Measurements from ENCODE around the gene ORC3.

The ORC3 gene

DNA sequence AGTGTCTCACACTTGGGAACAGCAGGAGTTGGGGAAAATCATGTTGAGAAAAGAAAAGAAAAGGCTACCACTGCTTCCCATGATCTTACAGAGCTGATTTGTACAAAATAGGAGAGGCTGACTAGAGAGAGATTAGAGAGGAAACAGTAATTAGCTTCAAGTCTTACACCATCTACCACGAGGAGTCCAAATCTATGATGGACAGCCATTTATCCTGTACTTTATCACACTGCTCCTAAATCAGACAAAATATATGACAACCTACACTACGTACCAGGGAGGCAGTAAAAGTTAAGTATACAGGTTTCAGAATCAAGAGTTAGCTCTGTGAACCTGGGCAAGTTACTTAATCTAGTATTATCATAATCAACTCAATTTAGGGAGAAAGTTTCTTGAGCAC, 38.1 kb upstream of the ORC3 start:
- no peak overlapping the region for H3K4me3 ChIP-seq (replicated peaks; ENCODE audit: low read depth, low read length)
- TF ChIP-seq, protein P1, sequence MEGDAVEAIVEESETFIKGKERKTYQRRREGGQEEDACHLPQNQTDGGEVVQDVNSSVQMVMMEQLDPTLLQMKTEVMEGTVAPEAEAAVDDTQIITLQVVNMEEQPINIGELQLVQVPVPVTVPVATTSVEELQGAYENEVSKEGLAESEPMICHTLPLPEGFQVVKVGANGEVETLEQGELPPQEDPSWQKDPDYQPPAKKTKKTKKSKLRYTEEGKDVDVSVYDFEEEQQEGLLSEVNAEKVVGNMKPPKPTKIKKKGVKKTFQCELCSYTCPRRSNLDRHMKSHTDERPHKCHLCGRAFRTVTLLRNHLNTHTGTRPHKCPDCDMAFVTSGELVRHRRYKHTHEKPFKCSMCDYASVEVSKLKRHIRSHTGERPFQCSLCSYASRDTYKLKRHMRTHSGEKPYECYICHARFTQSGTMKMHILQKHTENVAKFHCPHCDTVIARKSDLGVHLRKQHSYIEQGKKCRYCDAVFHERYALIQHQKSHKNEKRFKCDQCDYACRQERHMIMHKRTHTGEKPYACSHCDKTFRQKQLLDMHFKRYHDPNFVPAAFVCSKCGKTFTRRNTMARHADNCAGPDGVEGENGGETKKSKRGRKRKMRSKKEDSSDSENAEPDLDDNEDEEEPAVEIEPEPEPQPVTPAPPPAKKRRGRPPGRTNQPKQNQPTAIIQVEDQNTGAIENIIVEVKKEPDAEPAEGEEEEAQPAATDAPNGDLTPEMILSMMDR (IDR thresholded peaks at IDR 0.05; ENCODE audit: low read length, missing control alignments) = no peak
- DNase-seq (ENCODE audit: low read depth) = no peak

DNA sequence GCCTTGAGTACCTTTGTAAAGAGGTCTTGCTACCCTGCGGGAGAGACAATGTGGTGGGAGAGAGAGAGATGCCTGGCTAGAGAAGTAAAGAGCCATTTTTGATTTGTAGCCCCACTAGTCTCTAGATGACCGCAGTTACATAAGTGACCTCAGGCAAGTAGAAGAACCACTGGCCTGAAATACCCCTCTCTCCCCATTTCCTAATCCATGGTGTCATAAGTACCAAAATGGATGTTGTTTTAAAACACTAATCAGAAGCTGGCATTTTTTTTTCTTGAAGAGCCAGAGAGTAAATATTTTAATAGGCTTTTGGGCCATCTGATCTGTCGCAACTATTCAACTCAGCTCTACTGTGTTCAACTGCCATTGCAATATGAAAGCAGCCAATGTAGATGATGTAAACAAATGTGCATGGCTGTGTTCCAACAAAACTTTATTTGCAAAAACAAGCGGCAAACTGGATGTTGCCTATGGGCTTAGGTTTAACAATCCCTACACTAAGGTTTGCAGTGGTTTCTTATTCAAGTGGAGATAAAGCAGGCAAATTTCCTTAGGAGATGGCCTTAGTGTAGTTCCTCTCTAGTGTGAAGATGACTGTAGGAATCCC, 36.7 kb upstream of the ORC3 start:
- DNase-seq (ENCODE audit: low read depth) = no peak
- no peak overlapping the region for H3K4me3 ChIP-seq (replicated peaks; ENCODE audit: low read depth, low read length)
- TF ChIP-seq, protein P1 (IDR thresholded peaks at IDR 0.05; ENCODE audit: low read length, missing control alignments) = no peak

DNA sequence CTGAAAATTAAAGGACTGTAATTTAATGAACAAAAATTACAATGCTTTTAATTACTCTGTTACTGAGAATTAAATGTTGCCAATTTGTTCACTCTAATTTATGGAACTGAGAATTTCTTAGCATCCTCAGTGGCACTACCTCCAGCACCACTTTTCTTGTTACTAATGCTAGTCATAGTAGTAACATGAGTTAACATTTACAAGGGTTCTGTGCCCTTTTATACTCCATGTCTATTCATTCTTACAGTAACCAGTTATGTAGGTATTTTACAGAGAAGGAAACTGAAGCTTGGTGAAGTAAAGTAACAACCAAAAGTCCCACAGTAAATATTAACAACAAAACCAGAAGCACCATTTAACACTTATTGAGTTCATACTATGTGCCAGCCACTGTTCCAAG, 34.4 kb upstream of the ORC3 start:
- TF ChIP-seq, protein P1 (IDR thresholded peaks at IDR 0.05; ENCODE audit: low read length, missing control alignments) = no peak
- no peak for DNase-seq (ENCODE audit: low read depth)
- no peak overlapping the region for H3K4me3 ChIP-seq (replicated peaks; ENCODE audit: low read depth, low read length)

DNA sequence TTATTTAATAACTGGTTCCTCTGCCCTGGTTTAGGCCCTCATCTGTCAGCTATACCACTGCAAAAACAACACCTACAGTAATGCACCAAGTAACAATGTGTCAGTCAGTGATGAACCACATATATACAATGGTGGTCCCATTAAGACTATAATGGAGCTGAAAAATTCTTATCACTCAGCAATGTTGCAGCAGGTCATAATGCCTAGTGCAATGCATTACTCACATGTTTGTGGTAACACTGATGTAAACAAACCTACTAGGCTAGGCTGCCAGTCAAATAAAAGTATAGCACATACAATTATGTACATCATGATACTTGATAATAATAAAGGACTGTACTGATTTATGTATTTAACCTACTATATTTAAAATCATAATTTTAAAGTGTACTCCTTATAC, 31.5 kb upstream of the ORC3 start:
- DNase-seq (ENCODE audit: low read depth) = no peak
- TF ChIP-seq, protein P1 (IDR thresholded peaks at IDR 0.05; ENCODE audit: low read length, missing control alignments) = no peak
- H3K4me3 ChIP-seq (replicated peaks; ENCODE audit: low read depth, low read length) = no peak overlapping the region

DNA sequence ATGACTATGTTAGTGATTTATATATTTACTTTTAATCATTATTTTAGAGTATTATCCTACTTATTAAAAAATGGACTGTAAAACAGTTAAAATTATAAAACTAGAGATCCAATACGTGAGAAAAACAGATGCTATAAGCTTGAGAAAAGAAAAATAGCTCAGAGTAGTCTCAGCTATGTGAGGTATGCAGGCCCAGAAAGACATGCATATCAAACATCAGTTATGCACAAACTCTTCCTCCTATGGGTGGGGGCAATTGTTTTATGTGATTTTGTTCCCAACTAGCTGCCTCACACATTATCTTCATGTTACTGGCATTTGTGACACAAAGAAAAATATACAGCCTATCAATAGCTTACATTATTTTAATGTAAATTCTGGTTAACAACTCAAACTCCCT, 28.9 kb upstream of the ORC3 start:
- TF ChIP-seq, protein P1 (IDR thresholded peaks at IDR 0.05; ENCODE audit: low read length, missing control alignments) = no peak
- H3K4me3 ChIP-seq (replicated peaks; ENCODE audit: low read depth, low read length) = no peak overlapping the region

DNA sequence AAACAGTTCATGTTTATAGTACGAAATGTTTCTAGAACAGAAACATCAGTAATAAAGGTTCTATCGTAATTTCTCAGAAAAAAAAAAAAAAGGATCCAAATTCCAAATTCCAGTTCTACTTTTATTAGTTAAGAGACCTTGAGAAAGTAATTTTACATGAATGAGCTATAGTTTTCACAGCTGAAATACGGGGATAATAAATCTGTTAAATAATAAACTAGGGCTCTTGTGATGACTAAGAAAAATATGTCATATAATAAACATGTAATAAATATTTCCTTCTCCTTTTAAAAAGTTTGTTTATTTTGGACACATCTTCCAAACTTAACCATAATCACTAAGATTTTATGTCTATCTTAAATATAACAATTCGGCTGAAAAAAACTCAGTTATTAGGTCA, 17.9 kb upstream of the ORC3 start:
- H3K4me3 ChIP-seq (replicated peaks; ENCODE audit: low read depth, low read length) = no peak overlapping the region
- no peak for DNase-seq (ENCODE audit: low read depth)
- TF ChIP-seq, protein P1 (IDR thresholded peaks at IDR 0.05; ENCODE audit: low read length, missing control alignments) = no peak

More for the DNA sequence above, 28.9 kb upstream of the ORC3 start:
- no peak for DNase-seq (ENCODE audit: low read depth)

DNA sequence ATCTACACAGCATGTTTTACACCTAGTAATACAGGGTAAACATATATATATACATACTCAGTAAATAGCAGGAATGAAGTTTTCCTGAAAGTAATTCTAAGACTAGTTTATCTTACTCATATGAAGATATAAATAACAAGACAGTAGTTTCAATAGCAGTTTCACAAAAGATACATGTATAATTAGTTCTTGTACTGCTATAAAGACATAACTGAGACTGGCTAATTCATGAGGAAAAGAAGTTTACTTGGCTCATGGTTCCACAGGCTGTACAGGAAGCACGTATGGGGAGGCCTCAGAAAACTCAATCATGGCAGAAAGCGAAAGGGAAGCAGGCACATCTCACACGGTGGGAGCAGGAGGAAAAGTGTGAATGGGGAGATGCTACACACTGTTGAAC, 17.1 kb upstream of the ORC3 start:
- DNase-seq (ENCODE audit: low read depth) = no peak
- TF ChIP-seq, protein P1 (IDR thresholded peaks at IDR 0.05; ENCODE audit: low read length, missing control alignments) = no peak
- H3K4me3 ChIP-seq (replicated peaks; ENCODE audit: low read depth, low read length) = no peak overlapping the region
